Liver (tissue), 3 donors: Measurements from ENCODE around the gene AKT2.

Source experiments
- EGR1 ChIP-seq, 2 donors: IDR thresholded peaks; 2 replicates each; pipeline ENCODE4 v1.6.1; 2016 to 2018; ENCODE audit warnings: antibody characterized with exemption in 2 of 2, low read depth in 2 of 2
- FOXA1 ChIP-seq: IDR thresholded peaks from 2 replicates; pipeline ENCODE4 v1.6.1; 2016; ENCODE audit warnings: antibody characterized with exemption
- GABPA ChIP-seq, 2 donors: IDR thresholded peaks in 1 of 2; conservative IDR thresholded peaks in 1 of 2; 2 replicates each; pipeline ENCODE4 v1.6.1; 2016; ENCODE audit warnings: antibody characterized with exemption in 2 of 2, mild to moderate bottlenecking in 1 of 2, moderate library complexity in 1 of 2
- JUND ChIP-seq, 2 donors: IDR thresholded peaks; 2 replicates each; pipeline ENCODE4 v1.6.1; 2016; ENCODE audit warnings: antibody characterized with exemption in 2 of 2
- RAD21 ChIP-seq, 2 donors: IDR thresholded peaks; 2 replicates each; pipeline ENCODE4 v1.6.1; 2016; ENCODE audit warnings: antibody characterized with exemption in 2 of 2, mild to moderate bottlenecking in 2 of 2
- TAF1 ChIP-seq: conservative IDR thresholded peaks from 2 replicates; pipeline ENCODE4 v1.6.1; 2016; ENCODE audit warnings: antibody characterized with exemption, mild to moderate bottlenecking
- YY1 ChIP-seq: IDR thresholded peaks from 2 replicates; pipeline ENCODE4 v1.6.1; 2016; ENCODE audit warnings: antibody characterized with exemption, mild to moderate bottlenecking
- TF ChIP-seq, protein P1 (sequence below): fragments of 150-350 bp; IDR thresholded peaks from 2 replicates; pipeline ENCODE4 v1.5.1; 2017; ENCODE audit warnings: improper control_type of control experiment, low read depth, low read length; ENCODE audit not compliant: missing input control
- TF ChIP-seq, protein P2 (sequence below): IDR thresholded peaks from 2 replicates; pipeline ENCODE4 v1.6.1; 2016; ENCODE audit warnings: antibody characterized with exemption
- TF ChIP-seq, protein P3 (sequence below): IDR thresholded peaks from 2 replicates; pipeline ENCODE4 v1.6.1; 2016; ENCODE audit warnings: antibody characterized with exemption
- TF ChIP-seq, protein P4 (sequence below): IDR thresholded peaks from 2 replicates; pipeline ENCODE4 v1.6.1; 2016; ENCODE audit warnings: antibody characterized with exemption, mild to moderate bottlenecking
- TF ChIP-seq, protein P5 (sequence below): IDR thresholded peaks from 2 replicates; pipeline ENCODE4 v1.6.1; 2016; ENCODE audit warnings: antibody characterized with exemption
- donor health status: healthy.
- donor health status: healthy.

DNA sequence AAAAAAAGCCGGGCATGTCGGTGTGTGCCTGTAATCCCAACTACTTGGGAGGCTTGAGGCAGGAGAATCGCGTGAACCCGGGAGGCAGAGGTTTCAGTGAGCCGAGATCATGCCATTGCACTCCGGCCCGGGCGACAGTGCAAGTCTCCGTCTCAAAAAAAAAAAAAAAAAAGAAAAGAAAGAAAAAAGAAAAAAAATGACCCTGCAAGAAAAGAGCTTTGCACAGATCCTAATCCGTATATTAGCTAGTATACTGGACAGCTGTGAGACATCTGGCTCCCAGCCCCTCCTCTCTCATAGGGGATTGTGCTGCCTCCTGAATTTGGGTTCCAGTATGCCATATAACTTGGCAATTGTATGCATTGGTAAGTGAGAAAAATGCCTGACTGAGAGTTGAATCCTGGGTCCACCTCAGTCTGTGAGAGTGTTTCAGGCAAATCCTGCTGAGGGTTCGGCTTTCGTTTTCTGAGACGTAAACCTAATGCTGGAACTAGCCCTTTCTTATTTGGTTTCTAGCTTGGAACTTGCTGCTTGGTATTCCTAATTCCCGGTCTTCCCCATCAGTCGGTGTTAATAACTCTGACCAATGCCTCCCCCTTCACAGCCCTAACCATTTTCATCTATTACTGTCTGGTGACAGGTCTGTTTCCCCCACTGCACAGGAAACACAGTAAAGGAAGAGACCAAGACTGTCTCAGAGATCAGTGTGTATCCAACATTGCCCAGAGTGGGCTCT, 1.3 kb upstream of the AKT2 start:
- TF ChIP-seq, protein P1, sequence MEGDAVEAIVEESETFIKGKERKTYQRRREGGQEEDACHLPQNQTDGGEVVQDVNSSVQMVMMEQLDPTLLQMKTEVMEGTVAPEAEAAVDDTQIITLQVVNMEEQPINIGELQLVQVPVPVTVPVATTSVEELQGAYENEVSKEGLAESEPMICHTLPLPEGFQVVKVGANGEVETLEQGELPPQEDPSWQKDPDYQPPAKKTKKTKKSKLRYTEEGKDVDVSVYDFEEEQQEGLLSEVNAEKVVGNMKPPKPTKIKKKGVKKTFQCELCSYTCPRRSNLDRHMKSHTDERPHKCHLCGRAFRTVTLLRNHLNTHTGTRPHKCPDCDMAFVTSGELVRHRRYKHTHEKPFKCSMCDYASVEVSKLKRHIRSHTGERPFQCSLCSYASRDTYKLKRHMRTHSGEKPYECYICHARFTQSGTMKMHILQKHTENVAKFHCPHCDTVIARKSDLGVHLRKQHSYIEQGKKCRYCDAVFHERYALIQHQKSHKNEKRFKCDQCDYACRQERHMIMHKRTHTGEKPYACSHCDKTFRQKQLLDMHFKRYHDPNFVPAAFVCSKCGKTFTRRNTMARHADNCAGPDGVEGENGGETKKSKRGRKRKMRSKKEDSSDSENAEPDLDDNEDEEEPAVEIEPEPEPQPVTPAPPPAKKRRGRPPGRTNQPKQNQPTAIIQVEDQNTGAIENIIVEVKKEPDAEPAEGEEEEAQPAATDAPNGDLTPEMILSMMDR: no peak
- TF ChIP-seq YY1 (no peak), FOXA1 (no peak), GABPA (IDR thresholded peaks at IDR 0.05 in 1 of 2, conservative IDR thresholded peaks at IDR 0.05 in 1 of 2) (no peak), TAF1 (no peak), EGR1 (IDR thresholded peaks at IDR 0.05; ENCODE audit: low read depth in 2 of 2) (no peak), RAD21 (IDR thresholded peaks at IDR 0.05) (no peak), JUND (IDR thresholded peaks at IDR 0.05) (no peak)
- TF ChIP-seq, protein P2, sequence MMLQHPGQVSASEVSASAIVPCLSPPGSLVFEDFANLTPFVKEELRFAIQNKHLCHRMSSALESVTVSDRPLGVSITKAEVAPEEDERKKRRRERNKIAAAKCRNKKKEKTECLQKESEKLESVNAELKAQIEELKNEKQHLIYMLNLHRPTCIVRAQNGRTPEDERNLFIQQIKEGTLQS: no peak
- TF ChIP-seq, protein P3, sequence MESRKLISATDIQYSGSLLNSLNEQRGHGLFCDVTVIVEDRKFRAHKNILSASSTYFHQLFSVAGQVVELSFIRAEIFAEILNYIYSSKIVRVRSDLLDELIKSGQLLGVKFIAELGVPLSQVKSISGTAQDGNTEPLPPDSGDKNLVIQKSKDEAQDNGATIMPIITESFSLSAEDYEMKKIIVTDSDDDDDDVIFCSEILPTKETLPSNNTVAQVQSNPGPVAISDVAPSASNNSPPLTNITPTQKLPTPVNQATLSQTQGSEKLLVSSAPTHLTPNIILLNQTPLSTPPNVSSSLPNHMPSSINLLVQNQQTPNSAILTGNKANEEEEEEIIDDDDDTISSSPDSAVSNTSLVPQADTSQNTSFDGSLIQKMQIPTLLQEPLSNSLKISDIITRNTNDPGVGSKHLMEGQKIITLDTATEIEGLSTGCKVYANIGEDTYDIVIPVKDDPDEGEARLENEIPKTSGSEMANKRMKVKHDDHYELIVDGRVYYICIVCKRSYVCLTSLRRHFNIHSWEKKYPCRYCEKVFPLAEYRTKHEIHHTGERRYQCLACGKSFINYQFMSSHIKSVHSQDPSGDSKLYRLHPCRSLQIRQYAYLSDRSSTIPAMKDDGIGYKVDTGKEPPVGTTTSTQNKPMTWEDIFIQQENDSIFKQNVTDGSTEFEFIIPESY: no peak
- TF ChIP-seq, protein P4, sequence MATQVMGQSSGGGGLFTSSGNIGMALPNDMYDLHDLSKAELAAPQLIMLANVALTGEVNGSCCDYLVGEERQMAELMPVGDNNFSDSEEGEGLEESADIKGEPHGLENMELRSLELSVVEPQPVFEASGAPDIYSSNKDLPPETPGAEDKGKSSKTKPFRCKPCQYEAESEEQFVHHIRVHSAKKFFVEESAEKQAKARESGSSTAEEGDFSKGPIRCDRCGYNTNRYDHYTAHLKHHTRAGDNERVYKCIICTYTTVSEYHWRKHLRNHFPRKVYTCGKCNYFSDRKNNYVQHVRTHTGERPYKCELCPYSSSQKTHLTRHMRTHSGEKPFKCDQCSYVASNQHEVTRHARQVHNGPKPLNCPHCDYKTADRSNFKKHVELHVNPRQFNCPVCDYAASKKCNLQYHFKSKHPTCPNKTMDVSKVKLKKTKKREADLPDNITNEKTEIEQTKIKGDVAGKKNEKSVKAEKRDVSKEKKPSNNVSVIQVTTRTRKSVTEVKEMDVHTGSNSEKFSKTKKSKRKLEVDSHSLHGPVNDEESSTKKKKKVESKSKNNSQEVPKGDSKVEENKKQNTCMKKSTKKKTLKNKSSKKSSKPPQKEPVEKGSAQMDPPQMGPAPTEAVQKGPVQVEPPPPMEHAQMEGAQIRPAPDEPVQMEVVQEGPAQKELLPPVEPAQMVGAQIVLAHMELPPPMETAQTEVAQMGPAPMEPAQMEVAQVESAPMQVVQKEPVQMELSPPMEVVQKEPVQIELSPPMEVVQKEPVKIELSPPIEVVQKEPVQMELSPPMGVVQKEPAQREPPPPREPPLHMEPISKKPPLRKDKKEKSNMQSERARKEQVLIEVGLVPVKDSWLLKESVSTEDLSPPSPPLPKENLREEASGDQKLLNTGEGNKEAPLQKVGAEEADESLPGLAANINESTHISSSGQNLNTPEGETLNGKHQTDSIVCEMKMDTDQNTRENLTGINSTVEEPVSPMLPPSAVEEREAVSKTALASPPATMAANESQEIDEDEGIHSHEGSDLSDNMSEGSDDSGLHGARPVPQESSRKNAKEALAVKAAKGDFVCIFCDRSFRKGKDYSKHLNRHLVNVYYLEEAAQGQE: no peak
- TF ChIP-seq, protein P5, sequence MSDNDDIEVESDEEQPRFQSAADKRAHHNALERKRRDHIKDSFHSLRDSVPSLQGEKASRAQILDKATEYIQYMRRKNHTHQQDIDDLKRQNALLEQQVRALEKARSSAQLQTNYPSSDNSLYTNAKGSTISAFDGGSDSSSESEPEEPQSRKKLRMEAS: no peak
